HL-60 (cell line): ENCODE data around the gene PSMB10.

ENCODE experiments used
- GABPA ChIP-seq: IDR thresholded peaks from 2 replicates; pipeline ENCODE4 v1.6.1; 2012; ENCODE audit warnings: low read depth
- POLR2AphosphoS5 ChIP-seq: IDR thresholded peaks from 2 replicates; pipeline ENCODE4 v1.6.1; 2012; ENCODE audit warnings: low read depth
- TF ChIP-seq, protein P1 (sequence below): IDR thresholded peaks from one replicate; pipeline ENCODE4 v1.5.1; 2011; ENCODE audit warnings: low read length, control low read depth, inconsistent platforms; ENCODE audit not compliant: insufficient read depth

DNA sequence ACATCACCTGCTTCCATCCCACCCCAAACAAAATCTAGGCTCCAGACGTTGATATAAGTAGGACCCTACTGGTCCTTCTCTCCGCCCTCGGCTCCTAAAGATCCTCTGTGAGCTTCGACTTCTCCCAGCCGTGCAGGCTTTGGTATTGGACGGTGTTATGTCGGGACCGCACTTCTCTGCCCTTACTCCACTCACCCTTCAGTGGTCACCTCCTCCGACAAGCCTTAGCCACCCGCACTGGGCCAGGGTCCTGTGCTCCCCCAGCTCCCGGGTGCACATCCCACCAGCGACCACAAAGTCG is 1.6 kb downstream of the PSMB10 start:
- TF ChIP-seq, protein P1, sequence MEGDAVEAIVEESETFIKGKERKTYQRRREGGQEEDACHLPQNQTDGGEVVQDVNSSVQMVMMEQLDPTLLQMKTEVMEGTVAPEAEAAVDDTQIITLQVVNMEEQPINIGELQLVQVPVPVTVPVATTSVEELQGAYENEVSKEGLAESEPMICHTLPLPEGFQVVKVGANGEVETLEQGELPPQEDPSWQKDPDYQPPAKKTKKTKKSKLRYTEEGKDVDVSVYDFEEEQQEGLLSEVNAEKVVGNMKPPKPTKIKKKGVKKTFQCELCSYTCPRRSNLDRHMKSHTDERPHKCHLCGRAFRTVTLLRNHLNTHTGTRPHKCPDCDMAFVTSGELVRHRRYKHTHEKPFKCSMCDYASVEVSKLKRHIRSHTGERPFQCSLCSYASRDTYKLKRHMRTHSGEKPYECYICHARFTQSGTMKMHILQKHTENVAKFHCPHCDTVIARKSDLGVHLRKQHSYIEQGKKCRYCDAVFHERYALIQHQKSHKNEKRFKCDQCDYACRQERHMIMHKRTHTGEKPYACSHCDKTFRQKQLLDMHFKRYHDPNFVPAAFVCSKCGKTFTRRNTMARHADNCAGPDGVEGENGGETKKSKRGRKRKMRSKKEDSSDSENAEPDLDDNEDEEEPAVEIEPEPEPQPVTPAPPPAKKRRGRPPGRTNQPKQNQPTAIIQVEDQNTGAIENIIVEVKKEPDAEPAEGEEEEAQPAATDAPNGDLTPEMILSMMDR, result no peak
- TF ChIP-seq GABPA (no peak), POLR2AphosphoS5 (peak; percentile 23; the same call in 1 of the 2 replicates)
